ENCODE data around the gene SETSIP.
"Not testable (repeated sequence)": the region's sequence is repeated elsewhere in the genome, so short reads cannot be mapped to it uniquely, and the experiment has no call there.

The SETSIP gene

DNA sequence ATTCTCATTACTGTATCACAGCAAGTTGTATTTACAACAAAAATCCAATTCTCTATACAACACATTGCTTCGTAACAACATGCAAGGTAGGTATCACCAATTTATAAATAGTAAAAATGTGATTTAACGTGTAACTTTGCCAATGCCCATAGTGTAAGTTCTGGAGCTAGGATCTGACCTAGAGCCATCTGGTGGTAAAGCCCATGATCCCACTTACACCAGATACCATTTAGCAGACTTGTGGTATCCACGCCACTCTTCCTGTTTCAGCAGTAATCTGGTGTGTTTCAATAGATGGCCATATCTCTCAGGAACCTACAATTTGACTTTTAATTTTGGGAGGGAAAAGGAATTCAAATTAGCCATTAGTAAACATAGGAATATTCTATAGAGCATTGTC lies 10.2 kb downstream of the SETSIP start:
- in situ Hi-C loops (cut with MboI; ENCODE audit: low sequenced_read_pairs), result no loop called here

DNA sequence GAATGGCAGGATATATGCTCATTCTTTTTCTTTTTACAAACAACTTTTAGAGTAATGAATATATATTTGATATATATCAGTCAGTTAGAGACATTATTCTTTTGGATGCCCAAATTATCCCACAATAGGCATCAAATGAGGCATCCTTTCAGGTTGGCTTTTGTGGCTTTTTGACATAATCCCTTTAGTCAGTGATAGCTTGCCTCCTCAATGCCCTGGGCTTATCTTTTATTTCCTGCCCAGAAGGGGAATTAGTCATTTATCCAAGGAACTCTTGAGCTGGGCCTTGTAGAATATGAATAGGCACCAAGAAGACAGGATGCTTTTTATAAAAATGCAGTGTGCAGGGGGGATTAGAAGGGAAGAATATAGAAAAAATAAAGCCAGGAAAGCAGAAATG lies 23.3 kb downstream of the SETSIP start:
- in situ Hi-C loops (cut with MboI; ENCODE audit: low sequenced_read_pairs), result no loop called here

DNA sequence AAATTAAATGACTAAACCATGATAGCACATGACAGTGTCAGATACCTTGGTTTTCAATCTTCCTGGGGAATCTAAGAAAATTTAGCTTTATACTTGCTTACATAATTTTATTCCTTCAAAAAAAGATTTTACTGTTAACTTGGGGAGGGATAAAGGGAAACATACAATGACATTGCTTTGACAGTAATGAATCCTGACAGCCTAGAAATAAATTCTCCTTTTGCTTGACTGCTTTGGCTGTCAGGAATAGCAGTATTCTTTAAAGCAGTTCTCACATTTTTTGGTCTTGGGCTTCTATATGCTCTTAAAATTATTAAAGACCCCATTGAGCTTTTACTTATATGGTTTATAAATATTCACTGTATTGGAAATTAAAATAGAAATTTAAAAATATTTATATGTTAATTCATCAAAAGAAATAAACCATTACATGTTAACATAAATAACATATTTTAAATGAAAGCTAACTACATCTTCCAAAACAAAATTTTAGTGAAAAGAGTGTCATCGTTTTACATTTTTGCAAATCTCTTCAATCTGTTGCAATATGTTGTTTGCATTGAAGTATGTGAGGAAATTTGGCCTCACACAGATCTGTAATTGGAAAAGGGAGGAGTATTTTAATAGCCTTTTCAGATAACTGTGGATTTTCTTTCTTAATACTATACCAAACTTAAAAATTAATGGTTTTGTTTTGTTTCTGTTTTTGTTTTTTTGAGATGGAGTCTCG lies 29.3 kb downstream of the SETSIP start:
- in situ Hi-C loops (cut with MboI; ENCODE audit: low sequenced_read_pairs), result no loop called here

DNA sequence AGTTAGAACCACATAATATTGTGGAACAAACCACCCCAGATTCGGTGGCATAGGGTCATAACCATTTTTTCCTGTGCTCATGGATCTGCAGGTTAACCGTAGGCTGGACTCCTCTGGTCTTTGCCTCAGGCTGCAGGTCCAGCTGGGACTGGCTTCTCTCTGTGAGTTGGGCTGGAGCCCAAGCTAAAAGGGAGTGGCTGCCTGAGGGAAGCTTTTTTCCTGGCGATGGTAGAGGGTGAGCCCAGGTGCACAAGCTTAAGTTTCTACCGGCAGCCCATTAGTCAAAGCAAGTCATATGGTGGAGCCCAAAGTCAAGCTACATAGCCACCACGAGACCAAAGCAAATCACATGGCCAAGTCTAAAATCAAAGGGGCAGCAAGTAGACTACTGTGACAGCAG lies 31.6 kb downstream of the SETSIP start:
- in situ Hi-C loops (cut with MboI; ENCODE audit: low sequenced_read_pairs), result no loop called here

DNA sequence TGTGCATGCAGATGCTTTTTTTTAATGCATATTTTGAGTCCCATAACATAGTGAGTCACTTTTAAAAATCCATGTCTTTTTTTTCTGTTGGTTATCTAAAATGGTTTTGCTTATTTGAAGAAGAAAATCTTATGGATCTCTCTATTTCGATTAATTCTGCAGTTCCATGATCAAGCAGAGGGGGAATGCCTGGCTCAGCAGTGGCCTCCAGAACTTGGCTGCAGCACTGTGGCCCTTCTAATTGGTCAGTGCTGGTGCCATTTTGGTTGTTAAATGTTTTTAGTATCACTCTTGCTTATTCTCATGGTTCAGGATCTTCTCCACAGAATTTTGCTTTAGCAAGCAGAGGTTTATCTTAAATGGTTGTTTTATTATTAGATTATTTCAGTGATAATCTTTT lies 34.2 kb downstream of the SETSIP start:
- in situ Hi-C loops (cut with MboI; ENCODE audit: low sequenced_read_pairs), result no loop called here

DNA sequence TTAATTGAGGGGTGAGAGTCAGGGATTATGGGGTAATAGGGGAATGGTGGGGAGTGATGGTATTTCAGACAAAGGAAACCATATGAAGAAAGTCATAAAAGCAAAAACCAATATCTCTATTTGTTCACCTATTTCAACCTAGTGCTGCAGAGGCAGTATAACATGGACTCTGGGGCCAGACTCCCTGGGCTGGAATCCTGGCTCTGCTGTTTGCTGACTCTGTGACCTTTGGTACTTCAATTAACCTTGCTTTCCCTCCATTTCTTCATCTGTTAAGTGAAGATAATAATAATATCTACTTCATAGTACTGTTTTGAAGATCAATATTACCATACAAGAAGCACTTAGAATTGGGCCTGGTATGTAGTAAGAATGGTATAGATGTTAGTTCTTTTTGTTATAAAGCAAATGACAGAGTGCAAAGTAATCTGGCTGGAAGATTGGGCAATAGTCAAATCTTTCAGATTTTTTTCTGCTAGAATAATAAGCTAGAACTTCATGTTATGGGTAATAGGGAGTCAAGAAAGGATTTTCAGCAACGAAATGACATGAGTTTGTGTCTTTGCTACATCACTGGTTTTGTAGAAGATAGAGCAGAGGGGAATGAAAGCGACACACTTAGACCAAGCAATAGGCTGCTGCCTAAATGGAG lies 36.4 kb downstream of the SETSIP start:
- in situ Hi-C loops (cut with MboI; ENCODE audit: low sequenced_read_pairs), result no loop called here

DNA sequence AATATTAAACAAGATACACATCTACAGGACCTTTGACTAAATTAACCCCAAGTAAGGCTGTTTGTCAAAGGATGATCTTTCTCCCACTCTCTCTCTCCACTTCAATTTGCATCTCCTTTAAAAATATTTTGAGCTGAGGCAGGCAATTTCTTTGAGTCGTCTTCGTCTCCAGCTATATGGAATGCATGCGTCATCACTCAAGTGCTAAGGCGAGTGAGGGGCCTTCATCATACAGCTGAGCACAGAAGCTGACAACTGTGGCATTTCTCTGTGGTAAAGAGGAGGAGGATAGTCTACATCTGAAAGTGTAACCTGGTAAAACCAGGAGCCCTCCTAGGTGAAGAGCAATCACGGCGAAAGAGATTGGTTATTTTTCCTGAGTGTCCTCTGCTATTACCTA lies 37.8 kb downstream of the SETSIP start:
- in situ Hi-C loops (cut with MboI; ENCODE audit: low sequenced_read_pairs), result no loop called here

DNA sequence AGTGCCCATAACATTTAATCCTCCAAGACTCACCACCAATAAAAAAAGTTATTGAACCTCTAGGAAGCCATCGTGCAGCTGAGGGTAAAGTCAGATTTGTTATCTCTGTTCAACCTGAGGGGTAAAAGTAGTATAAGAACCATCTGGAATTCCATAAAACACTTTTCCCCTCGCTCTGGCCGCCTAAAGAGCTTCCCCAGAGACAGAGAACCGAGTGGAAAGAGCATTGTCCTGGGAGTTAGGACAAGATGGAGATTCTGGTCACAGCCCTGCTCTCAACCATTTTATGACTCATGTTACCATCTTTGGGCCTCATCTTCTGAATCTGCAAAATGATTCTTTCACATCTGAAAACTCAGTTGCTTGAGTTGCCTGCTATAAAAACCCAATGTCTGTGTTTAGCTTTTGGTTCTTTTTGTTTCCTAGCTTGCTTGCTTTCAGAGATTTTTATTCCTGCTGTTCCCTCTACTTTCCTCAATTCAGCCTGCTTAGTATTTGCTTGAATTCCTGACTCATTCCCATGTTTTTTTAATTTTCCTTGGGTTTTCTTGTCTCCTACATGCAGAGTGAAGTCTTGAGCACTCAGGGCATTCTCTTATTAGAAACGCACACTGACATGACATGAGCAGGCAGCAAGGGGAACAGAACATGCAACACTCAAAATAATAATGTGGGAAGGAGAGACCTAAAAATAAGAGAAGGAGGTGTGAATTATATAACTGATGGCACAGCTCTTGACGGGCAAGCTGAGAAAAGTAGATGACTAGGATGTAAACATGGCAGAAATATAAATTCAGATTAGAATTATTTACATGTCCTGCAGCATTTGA lies 43.7 kb downstream of the SETSIP start:
- in situ Hi-C loops (cut with MboI; ENCODE audit: low sequenced_read_pairs), result no loop called here

DNA sequence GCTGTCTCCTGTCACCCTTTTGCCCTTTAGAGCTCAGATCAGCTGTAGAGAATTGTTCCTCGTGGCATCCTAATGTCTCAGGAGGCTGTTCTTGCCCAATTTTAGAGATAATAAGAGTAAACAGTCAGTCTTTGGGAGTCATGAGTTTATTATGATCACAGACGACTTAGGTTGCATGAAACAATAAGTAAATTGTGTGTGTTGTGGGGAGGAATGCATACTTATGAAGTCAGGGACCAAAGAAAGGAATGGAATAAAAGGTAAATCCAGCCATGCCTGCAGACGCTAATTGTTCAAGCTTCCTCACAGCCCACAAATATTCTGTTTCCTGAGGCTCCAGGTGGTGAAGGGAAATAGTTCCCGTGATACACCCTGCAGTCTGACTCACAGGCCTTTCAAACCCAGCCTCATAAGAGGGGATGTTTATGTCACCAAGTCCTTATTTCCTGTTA lies 44.5 kb downstream of the SETSIP start:
- in situ Hi-C loops (cut with MboI; ENCODE audit: low sequenced_read_pairs), result no loop called here

DNA sequence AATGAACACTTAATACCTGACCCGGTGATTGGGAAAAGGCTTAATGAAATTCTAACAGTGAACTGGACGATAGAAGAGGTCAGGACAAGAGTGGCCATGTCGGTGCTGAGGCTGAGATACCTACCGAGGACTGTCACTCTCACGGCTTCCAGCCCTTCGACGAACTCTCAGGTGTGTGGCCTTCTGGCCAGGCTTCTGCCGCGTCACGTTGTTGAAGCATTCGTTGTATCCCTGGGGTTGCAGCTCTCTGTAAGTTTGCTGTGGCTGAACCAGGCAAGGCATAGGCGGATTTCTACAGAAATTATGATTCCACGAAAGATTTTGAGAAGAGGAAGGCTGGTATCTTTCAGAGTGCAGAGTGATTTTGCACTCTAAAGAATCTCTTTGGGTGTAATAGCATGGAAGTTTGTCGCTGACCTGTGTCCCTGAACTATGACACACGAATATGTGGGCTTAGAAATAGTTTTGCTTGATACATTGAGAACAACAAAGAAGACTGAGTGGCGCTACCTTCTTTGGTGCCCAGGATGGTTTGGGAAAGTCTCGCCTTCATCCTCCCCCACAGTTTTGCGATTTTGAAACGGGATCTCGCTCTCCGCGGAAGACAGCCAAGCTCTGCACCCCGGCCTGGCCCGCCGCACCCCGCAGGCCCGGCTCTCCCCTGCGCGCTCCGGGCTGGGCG lies 45.8 kb downstream of the SETSIP start:
- in situ Hi-C loops (cut with MboI; ENCODE audit: low sequenced_read_pairs), result no loop called here

DNA sequence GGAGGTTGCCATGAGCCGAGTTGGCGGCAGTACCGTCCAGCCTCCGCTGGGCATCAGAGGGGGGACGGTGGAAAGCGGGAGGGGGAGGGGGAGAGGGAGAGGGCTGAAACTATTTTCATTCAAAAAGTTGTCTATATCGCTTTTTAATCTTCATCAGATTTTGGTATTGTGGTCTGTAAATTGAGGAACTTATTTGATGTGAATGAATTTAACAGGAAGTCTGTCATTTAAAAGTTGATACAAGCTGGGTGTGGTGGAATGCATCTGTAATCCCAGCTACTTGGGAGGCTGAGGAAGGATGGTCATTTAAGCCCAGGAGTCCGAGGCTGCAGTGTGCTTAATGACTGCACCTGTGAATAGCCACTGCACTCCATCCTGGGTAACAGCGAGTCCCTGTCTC lies 48.4 kb downstream of the SETSIP start:
- in situ Hi-C loops (cut with MboI; ENCODE audit: low sequenced_read_pairs), result no loop called here

DNA sequence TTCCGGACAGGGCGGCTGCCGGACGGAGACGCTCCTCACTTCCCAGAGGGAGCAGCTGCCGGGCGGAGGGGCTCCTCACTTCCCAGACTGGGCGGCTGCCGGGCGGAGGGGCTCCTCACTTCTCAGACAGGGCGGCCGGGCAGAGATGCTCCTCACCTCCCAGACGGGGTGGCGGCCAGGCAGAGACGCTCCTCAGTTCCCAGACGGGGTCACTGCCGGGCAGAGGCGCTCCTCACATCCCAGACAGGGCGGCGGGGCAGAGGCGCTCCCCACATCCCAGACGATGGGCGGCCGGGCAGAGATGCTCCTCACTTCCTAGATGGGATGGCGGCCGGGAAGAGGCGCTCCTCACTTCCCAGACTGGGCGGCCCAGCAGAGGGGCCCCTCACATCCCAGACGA lies 49.2 kb downstream of the SETSIP start:
- in situ Hi-C loops (cut with MboI; ENCODE audit: low sequenced_read_pairs), result not testable (repeated sequence)
